ENCODE data around the gene CFDP1. TPM values are rescaled to one million over a fixed set of nuclear protein-coding genes. Genes with fewer than 3 reads are reported as not detected.
A peak's percentile ranks its signal among the peaks of the same experiment; 100 is the strongest.

The CFDP1 gene
- total RNA-seq (10 to 100 TPM; 43.4 to 44.5 TPM), polyA plus RNA-seq (ENCODE audit: insufficient read length in 6 of 6) (100 to 1,000 TPM; 127 to 151 (median 143) TPM)
- long read RNA-seq, donor 1, transcript CFDP1-201 (7 exons, 1,275 nt), result major isoform, 42 of 132 reads
- long read RNA-seq, donor 1, partial matches to known transcripts, result 82 of 132 reads
- long read RNA-seq, donor 1, other reads (novel, unspliced or antisense), result 0 of 132 reads
- long read RNA-seq, donor 2, transcript CFDP1-201 (7 exons, 1,275 nt), result major isoform, 19 of 113 reads
- long read RNA-seq, donor 2, partial matches to known transcripts, result 91 of 113 reads
- long read RNA-seq, donor 2, other reads (novel, unspliced or antisense), result 0 of 113 reads
- long read RNA-seq, donor 3, transcript CFDP1-201 (7 exons, 1,275 nt), result major isoform, 50 of 106 reads
- long read RNA-seq, donor 3, partial matches to known transcripts, result 54 of 106 reads
- long read RNA-seq, donor 3, other reads (novel, unspliced or antisense), result 0 of 106 reads
- long read RNA-seq, donor 4, transcript CFDP1-201 (7 exons, 1,275 nt), result major isoform, 17 of 32 reads
- long read RNA-seq, donor 4, partial matches to known transcripts, result 10 of 32 reads
- long read RNA-seq, donor 4, other reads (novel, unspliced or antisense), result 3 of 32 reads
- long read RNA-seq, donor 5, transcript CFDP1-201 (7 exons, 1,275 nt), result major isoform, 24 of 64 reads
- long read RNA-seq, donor 5, partial matches to known transcripts, result 35 of 64 reads
- long read RNA-seq, donor 5, other reads (novel, unspliced or antisense), result 0 of 64 reads
- long read RNA-seq, donor 6, transcript CFDP1-201 (7 exons, 1,275 nt), result major isoform, 44 of 109 reads
- long read RNA-seq, donor 6, partial matches to known transcripts, result 56 of 109 reads
- long read RNA-seq, donor 6, other reads (novel, unspliced or antisense), result 0 of 109 reads
- long read RNA-seq, donor 7, transcript CFDP1-201 (7 exons, 1,275 nt), result major isoform, 42 of 57 reads
- long read RNA-seq, donor 7, partial matches to known transcripts, result 14 of 57 reads
- long read RNA-seq, donor 7, other reads (novel, unspliced or antisense), result 0 of 57 reads
- long read RNA-seq, donor 8, transcript CFDP1-201 (7 exons, 1,275 nt), result major isoform, 32 of 56 reads
- long read RNA-seq, donor 8, partial matches to known transcripts, result 19 of 56 reads
- long read RNA-seq, donor 8, other reads (novel, unspliced or antisense), result 0 of 56 reads
- long read RNA-seq, donor 9, partial matches to known transcripts, result 0 of 1 reads
- long read RNA-seq, donor 9, other reads (novel, unspliced or antisense), result 0 of 1 reads
- long read RNA-seq, donor 10, transcript CFDP1-201 (7 exons, 1,275 nt), result major isoform, 34 of 60 reads
- long read RNA-seq, donor 10, partial matches to known transcripts, result 14 of 60 reads
- long read RNA-seq, donor 10, other reads (novel, unspliced or antisense), result 7 of 60 reads
- long read RNA-seq, donor 11, result 0 reads
- long read RNA-seq, donor 12, transcript CFDP1-201 (7 exons, 1,275 nt), result major isoform, 26 of 50 reads
- long read RNA-seq, donor 12, partial matches to known transcripts, result 22 of 50 reads
- long read RNA-seq, donor 12, other reads (novel, unspliced or antisense), result 0 of 50 reads

DNA sequence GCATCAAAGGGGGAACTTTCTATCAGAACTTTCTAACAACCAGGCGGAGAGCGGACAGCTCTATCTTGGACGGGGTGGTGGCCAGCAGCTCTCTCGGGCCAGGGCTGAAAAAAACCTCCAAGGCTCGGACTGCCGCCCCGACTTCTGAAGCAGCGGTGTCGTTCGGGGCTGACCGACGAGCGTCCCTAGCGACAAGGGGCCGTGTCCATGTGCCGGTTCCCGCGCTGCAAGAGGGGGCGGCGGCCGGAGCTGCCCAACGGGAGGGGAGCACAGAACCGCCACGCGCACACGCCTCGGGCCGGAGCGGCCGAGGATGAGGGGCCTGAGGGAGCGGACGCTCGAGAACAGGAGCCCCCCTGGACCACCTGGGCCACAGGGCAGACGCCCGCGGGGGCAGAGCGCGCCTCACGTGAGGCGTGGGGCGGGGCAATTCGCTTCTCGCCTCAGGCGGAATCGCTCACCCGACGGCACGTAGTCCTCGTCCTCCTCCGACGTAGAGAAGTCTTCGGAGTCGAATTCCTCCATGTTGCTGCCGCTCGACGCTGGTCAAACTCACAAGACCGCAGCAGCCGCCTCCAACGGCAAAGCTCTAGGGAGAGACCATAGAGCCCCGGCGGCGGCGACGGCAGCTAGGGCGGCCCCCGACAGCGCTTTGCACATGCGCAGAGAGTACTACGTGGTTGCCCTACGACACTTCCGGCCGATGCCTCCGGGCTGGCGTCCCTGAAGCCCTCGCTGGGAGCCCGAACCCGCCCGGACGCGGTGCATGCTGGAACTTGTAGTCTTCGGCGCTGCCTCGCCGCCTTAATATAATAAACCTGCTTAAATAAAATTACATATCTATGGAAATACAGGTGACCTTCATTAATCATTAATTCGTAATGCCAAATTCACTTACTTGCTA lies at the start of gene CFDP1:
Gene CFDP1, minus strand, starts transcription at position 676 of the 904 bp plus-strand sequence. Its CDS starts 151 bp downstream, at position 525.
- peak within 1 kb of the TSS; percentile 96 to 97 for H3K27ac ChIP-seq
- no peaks in the 10 kb centered on the region for H3K27me3 ChIP-seq
- ATAC-seq (peak; percentile 97), DNase-seq (peak; percentile 96 to 98 (median 98))
- H3K4me1 ChIP-seq, result peaks cover 6 to 37% of the 10 kb centered on the region in 2 donors
- H3K36me3 ChIP-seq, result no peaks in the 10 kb centered on the region
- no peaks in the 10 kb centered on the region for H3K9me3 ChIP-seq
- peak within 1 kb of the TSS; percentile 98 to 99 for H3K4me3 ChIP-seq
- TF ChIP-seq, protein P1, sequence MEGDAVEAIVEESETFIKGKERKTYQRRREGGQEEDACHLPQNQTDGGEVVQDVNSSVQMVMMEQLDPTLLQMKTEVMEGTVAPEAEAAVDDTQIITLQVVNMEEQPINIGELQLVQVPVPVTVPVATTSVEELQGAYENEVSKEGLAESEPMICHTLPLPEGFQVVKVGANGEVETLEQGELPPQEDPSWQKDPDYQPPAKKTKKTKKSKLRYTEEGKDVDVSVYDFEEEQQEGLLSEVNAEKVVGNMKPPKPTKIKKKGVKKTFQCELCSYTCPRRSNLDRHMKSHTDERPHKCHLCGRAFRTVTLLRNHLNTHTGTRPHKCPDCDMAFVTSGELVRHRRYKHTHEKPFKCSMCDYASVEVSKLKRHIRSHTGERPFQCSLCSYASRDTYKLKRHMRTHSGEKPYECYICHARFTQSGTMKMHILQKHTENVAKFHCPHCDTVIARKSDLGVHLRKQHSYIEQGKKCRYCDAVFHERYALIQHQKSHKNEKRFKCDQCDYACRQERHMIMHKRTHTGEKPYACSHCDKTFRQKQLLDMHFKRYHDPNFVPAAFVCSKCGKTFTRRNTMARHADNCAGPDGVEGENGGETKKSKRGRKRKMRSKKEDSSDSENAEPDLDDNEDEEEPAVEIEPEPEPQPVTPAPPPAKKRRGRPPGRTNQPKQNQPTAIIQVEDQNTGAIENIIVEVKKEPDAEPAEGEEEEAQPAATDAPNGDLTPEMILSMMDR (IDR thresholded peaks at IDR 0.05), result no peak
- intact Hi-C loops (cut with DNase I), result no loop called here

DNA sequence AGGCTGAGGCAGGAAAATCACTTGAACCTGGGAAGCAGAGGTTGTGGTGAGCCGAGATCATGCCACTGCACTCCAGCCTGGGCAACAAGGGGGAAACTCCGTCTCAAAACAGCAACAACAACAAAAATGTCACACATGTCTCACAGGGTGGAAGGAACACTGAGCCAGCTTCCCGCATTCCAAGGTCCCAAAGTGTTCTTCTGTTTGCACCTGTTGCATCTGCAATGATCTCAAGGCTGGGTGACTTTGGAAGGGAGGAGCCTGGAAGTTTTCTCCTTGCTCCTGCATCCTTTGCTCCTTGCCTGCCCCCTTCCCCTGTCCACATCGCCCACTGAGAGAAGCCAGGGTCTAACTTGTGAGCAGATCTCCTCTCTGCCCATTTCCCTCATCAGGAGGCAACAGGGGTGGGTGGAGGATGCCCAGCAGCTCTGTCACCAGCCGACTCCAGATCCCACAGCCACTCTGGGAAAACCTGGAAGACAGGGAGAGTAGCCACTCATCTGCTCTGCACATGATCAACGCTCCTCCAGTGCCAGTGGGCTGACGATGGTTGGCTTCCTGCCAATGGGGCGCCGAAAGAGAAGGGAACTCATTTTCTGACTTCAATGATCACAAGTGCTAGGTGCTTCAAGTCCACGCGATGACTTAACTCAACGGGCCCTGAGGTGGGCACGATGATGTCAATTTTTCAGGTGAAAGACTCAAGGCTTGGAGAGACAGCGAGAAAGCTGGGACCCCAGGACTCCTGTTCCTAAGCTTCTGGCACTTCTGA lies 49.3 kb upstream of the CFDP1 start:
- intact Hi-C loops (cut with DNase I), result no loop called here
- DNase-seq, result peak in 1 of 4 donors; percentile 35
- Histone ChIP-seq H3K4me1 (no peaks in the 10 kb centered on the region), H3K36me3 (no peaks in the 10 kb centered on the region), H3K27me3 (no peaks in the 10 kb centered on the region), H3K9me3 (no peaks in the 10 kb centered on the region), H3K4me3 (no peak overlapping the region), H3K27ac (no peak overlapping the region)
- no peak for ATAC-seq
- TF ChIP-seq, protein P1 (IDR thresholded peaks at IDR 0.05), result no peak

DNA sequence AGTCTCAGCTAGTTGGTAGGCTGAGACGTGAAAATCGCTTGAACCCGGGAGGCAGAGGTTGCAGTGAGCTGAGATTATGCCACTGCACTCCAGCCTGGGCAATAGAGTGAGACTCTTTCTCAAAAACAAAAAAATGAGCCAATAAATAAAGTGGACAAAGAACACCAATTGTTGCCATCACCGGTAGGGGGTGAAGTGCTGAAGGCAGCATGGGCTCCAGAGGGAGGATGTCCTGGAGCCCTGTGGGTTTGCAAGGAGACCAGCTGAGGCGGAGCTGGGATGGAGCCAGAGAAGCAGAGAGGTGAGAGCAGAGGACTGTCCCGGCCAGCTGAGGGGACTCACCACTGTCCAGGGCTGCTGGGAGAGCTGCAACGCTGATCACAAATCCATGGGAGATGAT lies 48.2 kb upstream of the CFDP1 start:
- Histone ChIP-seq H3K4me3 (no peak overlapping the region), H3K4me1 (no peaks in the 10 kb centered on the region), H3K36me3 (no peaks in the 10 kb centered on the region), H3K27ac (no peak overlapping the region), H3K9me3 (no peaks in the 10 kb centered on the region), H3K27me3 (no peaks in the 10 kb centered on the region)
- TF ChIP-seq, protein P1 (IDR thresholded peaks at IDR 0.05), result no peak
- DNase-seq, result peak in 1 of 4 donors; percentile 53
- no peak for ATAC-seq
- intact Hi-C loops (cut with DNase I), result no loop called here

Data from left lung (tissue), 14 donors.